Left colon (tissue), 2 donors: Measurements from ENCODE around the gene HNRNPH2. TPM values are rescaled to one million over a fixed set of nuclear protein-coding genes. Genes with fewer than 3 reads are reported as not detected.

Experiments used
- ATAC-seq: fragments of 200-7000 bp; cut with Tn5 transposase; one replicate; pipeline ENCODE4 v1.9.1; 2020; ENCODE audit warnings: mild to moderate bottlenecking, moderate library complexity
- DNase-seq, 2 donors: peaks; one replicate each; pipeline ENCODE4 v3.0.0-alpha.2; 2020
- intact Hi-C, 2 donors: fragments of 100-400 bp; cut with DNase I in 1 of 2; cut with micrococcal nuclease in 1 of 2; formaldehyde crosslinking; loops; one replicate each; pipeline versions ENCODE4 v1.11.2 to v1.14.0; 2022; cut with DNase I, micrococcal nuclease
- long read RNA-seq: library from polyadenylated mRNA; unstranded; transcript quantifications from one replicate; pipeline ENCODE4 v2.0.0, GENCODE V29; 2021
- total RNA-seq, 2 donors: library from RNA; stranded (reverse); fragmentation: NEBNext Ultra II Directional; extraction: Animal tissue kit (Norgen Biotek cat#: 25700); gene quantifications; one replicate each; pipeline ENCODE4 v1.2.1, GENCODE V29; 2021
- donor health status: DM: no; HTN: no; CAD: no.
- donor health status: DM: yes; HTN: yes; CAD: no.

The HNRNPH2 gene, protein sequence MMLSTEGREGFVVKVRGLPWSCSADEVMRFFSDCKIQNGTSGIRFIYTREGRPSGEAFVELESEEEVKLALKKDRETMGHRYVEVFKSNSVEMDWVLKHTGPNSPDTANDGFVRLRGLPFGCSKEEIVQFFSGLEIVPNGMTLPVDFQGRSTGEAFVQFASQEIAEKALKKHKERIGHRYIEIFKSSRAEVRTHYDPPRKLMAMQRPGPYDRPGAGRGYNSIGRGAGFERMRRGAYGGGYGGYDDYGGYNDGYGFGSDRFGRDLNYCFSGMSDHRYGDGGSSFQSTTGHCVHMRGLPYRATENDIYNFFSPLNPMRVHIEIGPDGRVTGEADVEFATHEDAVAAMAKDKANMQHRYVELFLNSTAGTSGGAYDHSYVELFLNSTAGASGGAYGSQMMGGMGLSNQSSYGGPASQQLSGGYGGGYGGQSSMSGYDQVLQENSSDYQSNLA
- 10 to 100 TPM; 57.7 to 61.3 TPM for total RNA-seq
- long read RNA-seq, transcript HNRNPH2-201 (2 exons, 2,223 nt), result major isoform, 181 of 192 reads
- long read RNA-seq, partial matches to known transcripts, result 11 of 192 reads
- long read RNA-seq, other reads (novel, unspliced or antisense), result 0 of 192 reads

DNA sequence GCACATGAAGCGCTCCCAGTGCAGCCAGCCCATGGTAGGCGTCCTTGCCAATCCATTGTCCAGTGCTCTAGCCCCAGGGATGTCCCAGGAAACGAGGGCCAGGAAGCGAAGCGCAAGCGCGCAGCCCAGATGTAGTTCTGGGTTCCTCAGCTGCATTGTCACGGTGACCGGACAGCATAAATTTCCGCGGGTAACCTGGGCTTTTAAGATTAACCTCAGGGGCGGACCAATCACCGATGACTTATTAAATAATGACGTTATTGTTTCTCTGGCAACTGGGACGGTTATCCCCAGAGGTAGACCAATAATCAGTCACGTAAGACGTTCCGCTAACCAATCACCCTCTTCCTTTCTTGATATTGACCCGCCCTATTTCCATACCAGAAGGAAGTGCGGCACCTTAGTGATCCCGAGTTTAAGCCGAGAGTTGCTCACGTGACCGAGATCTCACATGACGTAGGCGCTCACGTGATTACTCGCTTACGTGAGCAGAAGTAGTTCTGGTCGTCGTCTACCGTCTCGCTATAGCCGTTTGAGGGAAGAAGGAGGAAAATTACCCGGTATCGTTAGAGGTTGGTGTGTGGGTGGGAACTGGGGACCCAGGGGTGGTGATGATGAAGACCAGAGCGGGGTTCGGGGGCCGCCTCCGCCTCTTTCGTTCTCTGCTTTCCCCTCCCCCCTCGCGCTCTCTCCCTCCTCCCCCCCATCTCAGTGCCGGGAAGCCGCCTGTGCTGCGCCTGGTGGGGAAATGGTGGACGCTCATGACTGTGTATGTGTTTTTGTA is at the start of gene HNRNPH2, which contains the start of gene GLA:
HNRNPH2 (plus strand) TSS at position 475 of the 784 bp plus-strand sequence. CDS start 3,767 bp downstream, outside the sequence.
GLA (minus strand) TSS at position 178 of the 784 bp plus-strand sequence; CDS start at position 156, 22 bp downstream.
- intact Hi-C loops, result no loop called here
- DNase-seq (peak; percentile 89 to 91), ATAC-seq (peak; percentile 92)

DNA sequence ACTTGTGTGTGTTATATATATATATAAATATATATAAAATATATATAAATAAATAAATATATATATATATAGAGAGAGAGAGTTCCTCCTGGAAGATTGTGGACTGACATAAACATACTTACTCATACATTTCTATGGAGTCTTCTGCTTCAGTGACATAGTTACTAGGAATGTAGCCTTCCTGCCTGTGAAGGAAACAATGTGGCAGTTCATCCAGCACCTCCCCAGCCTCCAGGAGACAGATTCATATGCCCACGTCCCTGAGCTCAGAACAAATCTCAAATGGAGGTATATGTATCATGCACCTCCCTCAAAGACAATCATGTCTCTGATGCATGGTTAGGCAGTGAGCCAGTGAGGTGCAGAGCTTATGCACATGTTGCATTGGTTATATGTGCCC is 48.1 kb upstream of the HNRNPH2 start:
- DNase-seq (no peak), ATAC-seq (no peak)
- intact Hi-C loops, result no loop called here

DNA sequence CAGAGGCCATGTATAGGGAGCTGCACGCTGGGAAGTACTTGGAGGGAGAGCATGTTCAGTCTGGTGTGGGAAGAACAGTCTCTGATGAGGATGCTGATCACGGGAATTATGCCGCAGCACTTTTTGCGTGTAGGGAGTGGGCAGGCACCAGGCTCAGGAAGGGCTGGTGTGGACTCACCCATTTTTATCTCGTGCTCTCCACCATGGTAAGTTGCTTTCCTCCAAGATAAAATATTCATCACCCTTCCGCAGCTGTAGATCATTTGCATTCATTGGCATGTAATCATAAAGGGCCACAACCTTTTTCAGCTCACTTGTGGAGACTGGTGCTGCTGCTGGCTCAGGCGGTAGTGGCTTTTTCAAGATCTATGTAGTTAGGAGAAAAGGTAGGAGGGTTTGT is 47.6 kb upstream of the HNRNPH2 start:
- intact Hi-C loops, result no loop called here
- ATAC-seq (no peak), DNase-seq (no peak)

DNA sequence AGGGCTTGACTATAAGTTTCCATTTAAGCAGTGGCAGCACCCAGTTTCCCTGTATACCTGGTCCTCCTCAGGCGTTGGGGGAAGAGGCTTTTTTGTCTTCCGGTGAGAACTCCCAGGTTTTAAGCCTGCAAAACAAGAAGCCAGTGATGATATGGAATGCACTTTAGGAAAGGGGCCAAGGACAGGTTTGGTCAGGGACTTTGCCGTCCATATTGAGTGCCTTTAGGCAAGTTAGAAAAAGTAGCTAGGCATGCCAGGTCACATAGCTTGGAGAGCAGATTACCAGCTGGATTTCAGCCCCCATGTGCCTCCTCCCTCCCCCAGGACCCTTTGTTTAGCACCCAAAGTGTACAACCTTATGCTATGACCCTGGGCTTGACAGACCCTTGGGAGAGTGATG is 45.9 kb upstream of the HNRNPH2 start:
- DNase-seq (no peak), ATAC-seq (no peak)
- intact Hi-C loops, result no loop called here

DNA sequence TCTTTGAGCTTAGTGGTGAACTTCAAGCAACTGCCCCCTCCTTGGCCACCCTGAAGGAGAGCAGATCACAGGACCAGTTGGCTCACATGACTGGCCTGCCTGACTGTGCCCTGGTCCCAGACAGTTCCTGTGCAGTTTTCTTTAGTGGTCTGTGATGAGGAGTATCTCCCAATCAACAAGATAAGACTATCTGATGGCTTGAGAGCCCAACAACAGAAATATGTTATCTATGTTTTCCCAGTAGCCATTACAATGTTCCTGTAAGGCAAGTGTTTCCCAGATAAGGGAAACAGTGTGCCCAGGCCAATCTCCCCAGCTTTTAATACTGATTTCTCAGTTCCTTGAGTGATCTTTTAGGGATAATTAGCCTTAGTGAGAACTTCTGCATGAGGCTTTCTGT is 45.3 kb upstream of the HNRNPH2 start:
- DNase-seq, result no peak
- no peak for ATAC-seq
- intact Hi-C loops, result no loop called here

DNA sequence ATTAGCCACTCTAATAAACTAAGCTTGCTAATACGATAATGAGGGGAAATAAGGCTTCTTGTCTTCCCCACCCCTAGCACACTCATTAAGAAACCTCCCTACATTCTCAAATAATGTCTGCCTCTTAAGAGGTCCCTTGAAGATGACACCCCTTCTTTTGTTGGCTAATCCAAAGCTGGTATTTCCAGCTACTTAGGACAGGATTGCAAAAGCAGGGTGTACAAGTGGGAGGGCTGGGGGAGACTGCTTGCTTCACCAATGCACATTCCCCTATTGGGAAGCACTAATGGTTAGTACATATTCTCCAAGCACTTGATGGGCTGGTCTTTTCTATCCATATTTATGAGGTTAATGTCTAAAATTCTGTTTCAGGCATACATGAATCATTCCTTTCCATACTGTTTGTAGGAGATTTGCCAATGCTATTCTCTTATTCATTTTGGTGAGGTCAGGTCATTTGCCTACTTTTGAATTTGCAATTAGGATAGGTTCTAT is 42.7 kb upstream of the HNRNPH2 start:
- ATAC-seq, result no peak
- intact Hi-C loops, result no loop called here
- DNase-seq, result no peak

DNA sequence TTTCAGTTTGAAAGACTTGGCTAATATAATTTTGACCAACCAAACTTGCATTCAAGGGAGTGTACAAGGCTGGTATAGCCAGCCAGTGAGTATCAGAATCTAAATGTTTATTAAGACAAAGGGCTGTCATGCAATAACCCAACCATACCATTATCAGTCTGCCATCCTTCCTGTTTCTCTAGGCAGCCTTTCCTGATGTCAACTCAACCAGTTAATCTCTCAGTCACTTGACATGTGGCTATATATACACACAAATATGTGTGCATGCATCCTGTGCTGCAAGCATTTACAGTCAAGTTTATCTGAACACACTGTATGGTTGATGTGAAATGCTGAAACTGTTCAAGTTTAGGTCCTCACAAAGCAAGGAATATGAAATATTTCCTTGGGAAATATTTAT is 39.2 kb upstream of the HNRNPH2 start:
- DNase-seq (no peak), ATAC-seq (no peak)
- intact Hi-C loops, result no loop called here

DNA sequence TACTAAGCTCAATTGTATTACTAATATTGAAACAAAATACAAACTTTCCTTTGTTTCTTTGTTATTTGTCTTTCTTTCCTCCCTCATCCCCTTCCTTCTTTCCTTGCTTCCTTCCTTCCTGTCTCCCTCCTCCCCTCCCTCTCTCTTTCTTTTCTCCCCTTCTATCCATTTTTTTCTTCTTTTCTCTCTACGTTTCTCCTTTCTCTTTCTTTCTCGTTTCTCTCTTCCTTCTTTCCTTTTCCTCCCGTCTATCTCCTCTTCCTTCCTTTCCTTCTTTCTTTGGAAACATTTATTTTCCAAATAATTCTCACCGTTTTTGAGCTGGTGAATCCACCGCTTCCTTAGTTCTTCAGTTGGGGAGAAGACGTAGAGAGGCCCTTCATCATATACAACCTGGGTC is 38.3 kb upstream of the HNRNPH2 start:
- ATAC-seq (no peak), DNase-seq (no peak)
- intact Hi-C loops, result no loop called here

DNA sequence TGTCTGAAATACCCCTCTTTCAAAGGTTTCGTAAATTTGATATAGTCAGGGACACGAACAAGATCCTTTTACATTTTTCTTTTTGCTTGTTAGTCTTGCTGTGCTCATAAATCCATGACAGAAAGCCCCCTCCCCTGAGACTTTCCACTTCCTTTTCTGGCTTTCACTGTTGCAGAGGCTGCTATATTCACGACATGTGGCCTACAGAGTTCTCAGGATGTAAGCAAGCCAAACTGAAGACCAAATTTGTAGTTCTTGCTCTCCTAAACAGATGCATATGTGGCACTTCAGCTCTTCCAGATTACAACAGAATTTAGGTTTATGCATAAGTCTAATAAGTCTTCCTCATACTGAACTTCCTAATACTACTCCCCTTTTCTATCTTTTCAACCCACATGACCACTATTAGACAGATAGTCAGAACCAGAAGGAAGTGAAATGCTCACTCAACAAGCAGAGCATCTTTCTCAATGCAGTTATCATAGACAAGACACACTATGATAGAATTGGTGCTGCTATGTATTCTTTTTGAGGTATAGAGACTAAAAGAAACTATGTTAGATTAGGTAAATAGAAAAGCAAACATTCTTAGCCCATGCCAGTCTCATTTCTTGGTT is 37.0 kb upstream of the HNRNPH2 start:
- DNase-seq (no peak), ATAC-seq (no peak)
- intact Hi-C loops, result no loop called here

DNA sequence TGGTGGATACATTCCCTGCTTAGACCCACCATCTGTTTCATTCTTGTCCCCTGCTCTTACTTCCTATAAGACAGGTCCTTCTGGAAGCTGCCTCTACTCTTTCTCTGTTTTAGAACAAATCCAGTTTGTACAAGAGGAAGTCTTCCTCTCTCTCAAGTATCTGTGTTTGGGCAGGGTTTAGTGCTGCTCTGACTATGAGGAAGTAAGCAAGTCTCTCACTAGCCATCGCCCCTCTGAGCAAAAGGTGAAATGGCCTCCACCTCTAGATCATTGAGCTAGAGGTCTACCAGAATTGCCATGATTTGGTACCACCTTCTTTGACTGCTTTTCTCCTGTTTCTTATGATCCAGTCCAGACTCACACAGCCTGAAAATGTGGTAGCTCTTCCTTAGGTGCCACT is 30.5 kb upstream of the HNRNPH2 start:
- DNase-seq, result no peak
- intact Hi-C loops, result no loop called here
- ATAC-seq, result no peak

DNA sequence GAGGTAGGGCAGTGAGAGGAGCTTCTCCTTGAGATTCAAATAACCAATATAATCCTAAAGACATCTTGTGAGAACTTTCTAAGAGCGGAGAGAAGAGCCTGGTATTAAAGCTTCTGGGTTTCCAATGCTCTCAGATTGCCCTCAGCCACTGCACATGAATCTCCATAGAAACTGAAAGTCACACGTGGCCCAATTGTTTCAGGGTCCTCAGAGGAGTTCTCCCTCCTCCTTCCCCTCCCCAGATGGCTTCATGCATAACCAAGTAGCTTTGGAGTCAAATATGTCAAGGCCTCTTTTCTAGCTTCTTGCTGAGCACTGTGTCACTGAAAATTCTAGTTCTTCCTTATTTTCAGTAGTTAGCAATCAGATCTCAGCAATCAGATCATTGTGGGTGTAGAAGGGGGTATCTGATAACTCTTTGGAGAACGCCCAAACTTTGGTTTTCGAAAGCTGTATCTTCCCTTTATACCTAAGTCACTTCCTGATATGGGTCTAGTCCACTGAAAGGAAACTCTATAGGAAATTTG is 24.3 kb upstream of the HNRNPH2 start:
- ATAC-seq (no peak), DNase-seq (no peak)
- intact Hi-C loops, result no loop called here

DNA sequence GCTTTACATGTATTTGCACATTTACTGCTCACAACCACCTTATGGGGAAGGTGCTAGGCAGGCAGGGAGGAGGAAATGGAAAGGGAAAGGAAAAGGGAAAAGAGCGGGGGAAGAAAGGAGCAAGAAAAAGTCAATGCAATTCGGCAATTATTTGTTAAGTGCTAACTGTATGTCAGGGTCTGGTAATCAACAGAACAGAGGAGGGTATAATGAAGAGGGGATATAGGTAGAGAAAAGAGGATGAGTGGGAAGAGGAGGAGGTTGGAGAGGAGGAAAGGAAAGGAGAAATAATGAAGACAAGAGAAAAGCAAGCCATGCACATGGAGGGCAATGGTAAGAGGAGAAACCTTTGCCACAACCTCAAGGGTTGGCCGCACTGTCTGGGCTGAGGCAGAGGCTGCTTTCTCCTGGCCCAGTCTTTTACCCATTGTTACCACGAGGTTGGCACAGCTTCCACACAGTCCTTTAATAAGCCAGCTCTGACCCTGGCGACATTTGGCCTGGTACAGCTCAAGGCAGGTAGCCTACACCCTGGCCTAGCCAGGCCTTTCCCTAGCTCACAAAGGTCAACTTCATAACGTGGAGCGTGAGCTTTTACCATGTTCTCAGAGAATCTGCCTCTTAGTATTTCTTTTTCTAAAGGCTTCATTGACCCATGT is 22.9 kb upstream of the HNRNPH2 start:
- no peak for ATAC-seq
- intact Hi-C loops, result no loop called here
- DNase-seq, result no peak

DNA sequence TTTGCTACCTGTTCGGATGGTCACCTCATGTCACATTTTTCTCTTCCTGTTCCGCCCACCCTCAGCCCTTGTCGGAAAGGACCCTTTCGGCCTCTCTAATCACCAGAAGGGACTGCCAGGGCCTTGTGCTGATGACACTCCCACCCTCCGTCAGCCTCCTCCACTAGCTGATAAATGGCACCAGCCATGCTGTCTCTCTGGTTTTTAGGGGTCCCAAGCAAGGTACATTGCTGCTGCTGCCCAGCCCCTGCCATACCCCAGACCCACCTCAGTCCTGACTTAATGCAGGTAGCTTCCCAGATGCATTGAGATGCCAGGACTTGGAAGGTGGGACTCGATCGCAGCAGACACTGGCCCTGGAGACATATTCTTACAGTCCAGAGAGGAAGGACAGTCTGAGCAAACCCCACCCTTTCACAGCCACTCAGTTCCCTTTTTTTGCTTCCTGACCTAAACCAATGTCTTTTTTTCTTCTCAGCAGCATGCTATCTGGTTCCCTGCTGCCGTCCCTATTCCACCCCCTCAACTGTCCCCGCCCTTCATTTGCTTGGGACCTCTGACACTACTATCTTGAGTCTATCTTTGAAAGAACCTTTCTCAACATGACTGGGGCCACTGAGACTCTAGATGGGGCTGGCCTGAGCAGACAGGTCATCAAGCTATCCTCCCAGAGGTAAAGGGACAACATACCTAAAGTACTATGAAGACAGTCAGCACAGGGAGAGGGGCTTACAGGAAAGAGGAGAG is 22.1 kb upstream of the HNRNPH2 start, which contains the start of gene BTK:
BTK (minus strand) TSS at position 397 of the 747 bp plus-strand sequence. CDS start 10,907 bp downstream, outside the sequence.
- intact Hi-C loops, result no loop called here
- no peak for ATAC-seq
- DNase-seq, result peak in 1 of 2 donors; percentile 30

DNA sequence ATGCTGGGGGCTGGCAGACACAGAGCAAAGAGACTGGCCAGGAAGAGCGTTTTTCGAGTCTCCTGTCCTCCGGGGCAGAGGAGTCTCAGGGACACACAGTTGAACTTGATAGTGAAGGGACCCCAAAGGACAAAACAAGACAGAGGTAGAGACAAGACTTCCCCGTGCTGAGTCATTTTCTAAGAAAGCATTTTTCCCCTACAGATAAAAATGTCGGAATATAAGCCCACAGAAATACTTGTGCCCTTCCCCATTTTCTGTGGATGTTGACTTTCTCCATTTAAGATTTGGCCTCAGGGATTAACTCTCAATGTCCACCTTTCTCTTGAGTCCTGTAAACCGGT is 21.5 kb upstream of the HNRNPH2 start:
- intact Hi-C loops, result no loop called here

DNA sequence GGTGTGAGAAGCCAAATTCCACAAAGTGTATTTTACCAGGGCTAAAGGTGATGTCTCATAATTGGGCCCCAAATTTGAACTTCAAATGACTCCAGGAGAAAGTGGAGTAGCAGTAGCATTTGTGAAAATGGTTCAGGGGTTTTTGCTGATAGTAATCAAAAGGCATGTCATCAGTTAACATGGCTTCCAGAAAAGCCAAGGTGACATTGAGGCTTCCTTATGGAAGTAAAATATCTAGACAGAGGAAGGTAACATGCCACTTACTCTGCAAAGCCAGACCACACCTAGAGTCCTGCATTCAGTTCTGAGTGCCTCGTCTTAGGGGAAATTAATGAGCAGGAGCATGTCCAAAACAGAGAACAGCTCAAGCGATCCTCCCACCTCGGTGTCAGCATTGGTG is 19.4 kb upstream of the HNRNPH2 start:
- DNase-seq, result no peak
- intact Hi-C loops, result no loop called here
- ATAC-seq, result no peak

More for the DNA sequence above, 21.5 kb upstream of the HNRNPH2 start:
- ATAC-seq (no peak), DNase-seq (no peak)

DNA sequence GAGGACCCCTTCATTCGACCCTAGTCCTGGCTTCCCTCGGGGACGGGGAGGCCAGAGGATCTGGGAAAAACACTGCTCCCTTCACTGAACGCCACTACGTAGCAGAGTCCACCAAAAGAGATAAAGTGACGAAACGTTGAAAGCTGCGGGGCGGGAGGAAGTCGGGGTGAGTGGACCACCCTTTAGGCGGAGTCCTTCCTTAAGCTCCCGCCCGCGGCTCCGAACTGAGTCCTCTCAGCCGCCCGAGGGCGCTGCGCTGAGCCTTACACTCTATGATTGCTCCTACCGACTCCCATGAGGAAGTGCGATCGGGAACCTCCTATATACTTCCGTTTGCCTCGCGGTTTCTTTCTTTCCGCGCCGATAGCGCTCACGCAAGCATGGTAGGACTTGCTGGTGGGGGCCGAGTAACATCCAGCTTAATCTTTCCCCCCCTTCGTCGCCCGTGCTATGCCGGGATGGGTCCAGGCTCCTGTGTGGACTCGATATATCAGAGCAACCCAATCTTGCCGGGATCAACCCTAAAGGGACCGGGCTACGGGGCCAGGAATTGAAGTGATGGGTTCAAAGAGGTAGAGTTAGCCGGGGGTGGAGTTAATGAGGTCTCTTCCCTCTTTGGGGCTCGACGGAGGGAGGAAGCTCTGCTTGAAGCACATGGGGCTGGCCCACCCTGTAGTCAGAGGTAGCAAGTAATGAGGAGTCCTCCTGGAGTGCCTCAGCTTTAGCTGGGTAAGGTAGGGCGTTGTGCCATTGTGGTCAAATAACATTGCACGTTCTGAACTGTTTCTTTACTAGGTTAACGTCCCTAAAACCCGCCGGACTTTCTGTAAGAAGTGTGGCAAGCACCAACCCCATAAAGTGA is 17.1 kb upstream of the HNRNPH2 start, which contains the start of gene RPL36A:
RPL36A (plus strand) TSS at position 348 of the 862 bp plus-strand sequence; CDS start at position 381, 33 bp downstream.
- DNase-seq (peak; percentile 83 to 89), ATAC-seq (peak; percentile 91)
- intact Hi-C loops, result no loop called here

DNA sequence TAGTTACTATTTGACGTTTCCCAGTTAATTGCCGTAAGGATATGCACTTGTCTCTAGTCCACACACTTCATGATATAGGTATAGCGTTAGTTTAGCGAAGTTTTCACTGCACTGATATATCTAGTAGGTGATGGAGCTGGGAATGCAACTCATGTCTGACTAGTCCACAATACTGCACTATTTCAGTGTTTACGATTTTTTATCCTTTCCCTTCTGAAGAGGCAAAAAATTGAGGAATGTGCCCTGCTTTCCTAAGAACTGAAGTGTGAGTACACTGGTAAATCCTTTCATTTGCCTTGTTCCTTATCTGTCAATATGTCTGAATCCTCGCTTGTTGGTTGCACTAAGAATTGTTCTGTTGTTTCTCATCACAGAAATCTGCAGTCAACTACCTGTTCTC is 16.2 kb upstream of the HNRNPH2 start:
- no peak for ATAC-seq
- intact Hi-C loops, result no loop called here
- no peak for DNase-seq
